GM19023 (cell line): ENCODE results near the gene BEST4.
A peak's percentile ranks its signal among the peaks of the same experiment; 100 is the strongest.
"Not testable (repeated sequence)": the region's sequence is repeated elsewhere in the genome, so short reads cannot be mapped to it uniquely, and the experiment has no call there.

Experiments used
- ATAC-seq: cut with Tn5 transposase; IDR thresholded peaks from one replicate; pipeline ENCODE4 v1.9.1; 2021; ENCODE audit warnings: mild to moderate bottlenecking, moderate library complexity; ENCODE audit not compliant: unreplicated experiment

Gene BEST4

DNA sequence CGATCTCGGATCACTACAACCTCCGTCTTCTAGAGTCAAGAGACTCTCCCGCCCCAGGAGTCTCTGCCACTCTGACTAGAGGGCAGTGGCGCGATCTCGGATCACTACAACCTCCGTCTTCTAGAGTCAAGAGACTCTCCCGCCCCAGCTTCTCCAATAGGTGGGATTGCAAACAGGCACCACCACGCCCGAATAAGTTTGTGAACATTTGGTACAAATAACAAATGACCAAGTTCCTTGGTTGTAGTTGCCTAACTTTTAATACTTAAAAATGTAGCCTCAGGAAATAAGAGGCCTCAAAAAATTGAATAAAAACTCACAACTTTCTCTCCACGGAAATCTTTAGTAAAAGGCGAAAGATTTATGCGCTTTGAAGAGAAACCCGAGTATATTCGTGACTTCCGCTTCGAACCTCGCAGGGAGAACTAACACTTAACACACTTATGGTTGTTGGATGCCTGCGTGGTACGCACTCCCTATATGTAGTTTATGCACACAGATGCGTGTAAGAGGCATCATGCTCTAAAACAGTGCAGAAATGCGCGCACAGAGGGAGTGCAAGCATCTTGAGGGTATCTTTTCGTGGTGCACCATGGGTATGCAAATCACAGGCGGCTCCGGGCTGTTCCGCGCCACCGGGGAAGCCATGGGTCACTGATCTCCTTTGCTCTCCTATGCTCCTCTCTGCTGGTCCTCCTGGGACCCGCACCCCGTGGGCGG lies 31.8 kb upstream of the BEST4 start:
- peak; percentile 84 for ATAC-seq

DNA sequence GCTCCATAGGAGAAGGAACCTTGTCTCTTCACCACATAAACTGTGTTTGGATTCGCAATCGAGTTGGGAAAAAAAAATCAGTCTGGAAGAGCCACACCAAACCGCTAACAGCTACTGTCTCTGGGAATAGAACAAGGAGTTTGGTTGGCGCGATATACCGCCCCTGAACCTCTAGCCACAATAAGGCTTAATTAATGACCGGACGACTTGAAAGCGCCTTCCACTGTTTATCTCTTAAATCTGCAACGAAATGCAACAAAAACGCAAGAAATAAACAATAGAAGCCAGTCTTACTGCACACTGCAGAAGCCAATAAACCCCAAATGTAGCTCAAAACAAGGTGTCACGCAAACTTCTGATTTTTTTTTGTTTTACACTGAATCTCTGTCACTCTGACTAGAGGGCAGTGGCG lies 31.2 kb upstream of the BEST4 start:
- no peak for ATAC-seq

GRCh38 chr1:44817771-44818495 lies 30.0 kb upstream of the BEST4 start:
- ATAC-seq, result no peak

DNA sequence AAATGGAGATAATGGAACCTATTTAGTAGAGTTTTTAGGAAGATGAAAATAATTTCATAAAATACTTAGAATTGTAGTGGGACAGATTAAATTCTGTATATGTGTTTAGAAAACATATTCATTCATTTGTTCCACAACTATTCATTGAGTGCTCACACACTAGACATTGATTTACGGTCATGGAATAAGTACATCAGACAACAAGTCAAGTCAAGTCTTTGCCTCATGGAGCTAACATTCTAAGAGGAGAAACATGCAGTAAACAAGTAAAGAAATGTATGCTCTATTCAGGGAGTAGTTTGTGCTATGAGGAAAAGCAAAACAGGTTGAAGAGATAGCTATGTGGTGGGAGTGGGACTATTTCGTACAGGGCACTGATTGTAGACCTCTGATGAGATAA lies 29.3 kb upstream of the BEST4 start:
- no peak for ATAC-seq

GRCh38 chr1:44815926-44816325 lies 28.0 kb upstream of the BEST4 start:
- not testable (repeated sequence) for ATAC-seq

GRCh38 chr1:44812822-44813543 lies 25.0 kb upstream of the BEST4 start:
- ATAC-seq, result no peak

GRCh38 chr1:44811234-44811633 lies 23.3 kb upstream of the BEST4 start:
- no peak for ATAC-seq

- not testable (repeated sequence) for ATAC-seq
Measured at GRCh38 chr1:44810762-44811105, 22.8 kb upstream of the BEST4 start.

GRCh38 chr1:44810101-44810761 lies 22.3 kb upstream of the BEST4 start:
- ATAC-seq, result no peak

GRCh38 chr1:44808938-44809917 lies 21.3 kb upstream of the BEST4 start:
- ATAC-seq, result peak; percentile 51

GRCh38 chr1:44808063-44808937 lies 20.3 kb upstream of the BEST4 start, which contains the start of gene BTBD19:
TSS of gene BTBD19 (plus strand) at chr1:44808523. CDS start at chr1:44808821, 298 bp downstream.
- peak; percentile 28 for ATAC-seq

DNA sequence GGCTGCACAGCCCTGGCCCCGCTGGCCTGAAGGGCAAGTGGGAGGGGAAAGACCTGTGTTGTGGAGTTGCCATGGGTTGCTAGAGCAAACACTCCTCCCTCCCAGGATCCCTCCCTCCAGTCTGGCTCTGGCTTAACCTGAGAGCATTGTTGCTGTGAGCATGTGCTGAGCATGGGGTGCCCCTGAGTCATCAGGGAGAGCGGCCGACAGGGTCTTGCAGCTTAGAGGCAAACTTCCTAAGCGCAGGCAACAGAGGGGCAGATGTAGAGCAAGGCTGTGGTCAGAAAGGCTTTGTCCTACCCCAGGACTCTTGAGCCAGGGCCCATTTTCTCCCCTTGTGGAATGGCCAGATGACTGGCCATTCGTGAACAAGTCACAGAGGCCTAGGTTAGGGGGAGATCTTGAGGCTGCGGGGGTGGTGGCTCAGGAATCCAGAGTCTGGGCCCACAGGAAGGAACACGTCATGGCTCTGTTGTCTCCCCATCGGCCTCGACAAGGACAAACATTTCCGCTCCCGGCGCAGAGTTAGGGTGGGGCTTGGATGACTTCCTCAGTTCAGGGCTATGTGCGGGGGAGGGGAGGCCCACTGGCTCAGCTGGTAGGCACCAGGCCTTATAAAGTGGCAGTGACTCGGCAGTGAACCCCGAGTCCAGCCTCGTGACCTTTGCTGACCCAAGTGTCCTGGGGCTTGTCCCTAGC lies 19.5 kb upstream of the BEST4 start:
- peak; percentile 27 for ATAC-seq

- ATAC-seq, result no peak
Measured at GRCh38 chr1:44806704-44807363, 18.9 kb upstream of the BEST4 start, which contains the start of gene DYNLT4. TSS of gene DYNLT4 (minus strand) at chr1:44807351. CDS start at chr1:44806668, 683 bp downstream.

DNA sequence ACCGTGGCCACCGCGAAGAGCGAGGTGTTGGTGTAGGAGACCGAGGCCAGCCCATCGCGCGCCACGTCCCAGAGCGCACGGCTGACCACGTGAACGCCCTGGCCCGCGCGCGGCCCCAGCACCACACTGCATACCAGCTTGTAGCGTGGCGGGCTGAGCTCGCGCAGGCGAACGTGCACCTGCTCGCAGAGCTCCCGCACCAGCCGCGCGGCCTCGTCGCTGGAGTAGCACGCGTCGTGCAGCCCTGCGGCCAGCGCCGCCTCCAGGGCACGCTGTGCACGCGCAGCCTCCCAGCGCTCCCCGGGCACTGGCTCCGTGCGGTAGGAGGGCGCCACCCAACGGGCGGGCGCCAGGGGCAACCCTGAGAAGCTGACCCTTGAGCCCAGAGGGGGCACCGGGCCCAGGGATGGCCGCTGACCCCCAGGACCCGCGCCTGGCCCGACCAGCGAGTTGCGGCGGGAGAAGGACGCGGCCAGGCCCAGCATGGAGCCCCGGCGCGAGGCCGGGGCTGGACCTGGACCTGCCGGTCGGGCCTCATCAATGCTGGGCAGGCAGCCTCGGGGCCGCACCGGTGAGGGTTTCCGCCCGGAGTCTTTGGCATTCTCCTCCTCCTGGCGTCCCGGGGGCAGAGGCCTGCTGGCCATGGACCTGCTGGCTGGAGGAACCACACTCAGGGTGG lies 18.2 kb upstream of the BEST4 start:
- no peak for ATAC-seq

DNA sequence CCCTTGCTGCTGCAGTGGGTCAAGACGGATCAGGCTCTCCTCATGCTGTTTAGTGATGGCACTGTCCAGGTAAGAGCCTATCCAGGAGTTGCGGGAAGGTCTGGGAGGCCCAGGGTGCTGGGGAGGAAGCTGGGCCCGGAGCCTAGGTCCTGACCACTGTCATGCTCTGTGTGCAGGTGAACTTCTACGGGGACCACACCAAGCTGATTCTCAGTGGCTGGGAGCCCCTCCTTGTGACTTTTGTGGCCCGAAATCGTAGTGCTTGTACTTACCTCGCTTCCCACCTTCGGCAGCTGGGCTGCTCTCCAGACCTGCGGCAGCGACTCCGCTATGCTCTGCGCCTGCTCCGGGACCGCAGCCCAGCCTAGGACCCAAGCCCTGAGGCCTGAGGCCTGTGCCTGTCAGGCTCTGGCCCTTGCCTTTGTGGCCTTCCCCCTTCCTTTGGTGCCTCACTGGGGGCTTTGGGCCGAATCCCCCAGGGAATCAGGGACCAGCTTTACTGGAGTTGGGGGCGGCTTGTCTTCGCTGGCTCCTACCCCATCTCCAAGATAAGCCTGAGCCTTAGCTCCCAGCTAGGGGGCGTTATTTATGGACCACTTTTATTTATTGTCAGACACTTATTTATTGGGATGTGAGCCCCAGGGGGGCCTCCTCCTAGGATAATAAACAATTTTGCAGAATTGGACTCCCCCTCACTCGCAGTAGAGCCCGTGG lies 17.5 kb upstream of the BEST4 start:
- no peak for ATAC-seq

- ATAC-seq, result no peak
Measured at GRCh38 chr1:44803312-44804095, 15.5 kb upstream of the BEST4 start.
